Mammary epithelial cell (primary cell): ENCODE measurements around the gene PROM2.

Source experiments
- EZH2 ChIP-seq: IDR thresholded peaks from 2 replicates; pipeline ENCODE4 v1.6.1; 2012; ENCODE audit warnings: low read length, inconsistent platforms, borderline replicate concordance
- TF ChIP-seq, protein P1 (sequence below), 2 donors: IDR thresholded peaks in 1 of 2; conservative IDR thresholded peaks in 1 of 2; 2 replicates each; pipeline ENCODE4 v1.5.1; 2011 to 2012; ENCODE audit warnings: inconsistent platforms in 2 of 2, low read length in 2 of 2, mild to moderate bottlenecking in 2 of 2, control low read depth in 1 of 2, low read depth in 1 of 2; ENCODE audit not compliant: insufficient read depth in 1 of 2; ENCODE audit errors: extremely low read depth in 1 of 2

- TF ChIP-seq, protein P1, sequence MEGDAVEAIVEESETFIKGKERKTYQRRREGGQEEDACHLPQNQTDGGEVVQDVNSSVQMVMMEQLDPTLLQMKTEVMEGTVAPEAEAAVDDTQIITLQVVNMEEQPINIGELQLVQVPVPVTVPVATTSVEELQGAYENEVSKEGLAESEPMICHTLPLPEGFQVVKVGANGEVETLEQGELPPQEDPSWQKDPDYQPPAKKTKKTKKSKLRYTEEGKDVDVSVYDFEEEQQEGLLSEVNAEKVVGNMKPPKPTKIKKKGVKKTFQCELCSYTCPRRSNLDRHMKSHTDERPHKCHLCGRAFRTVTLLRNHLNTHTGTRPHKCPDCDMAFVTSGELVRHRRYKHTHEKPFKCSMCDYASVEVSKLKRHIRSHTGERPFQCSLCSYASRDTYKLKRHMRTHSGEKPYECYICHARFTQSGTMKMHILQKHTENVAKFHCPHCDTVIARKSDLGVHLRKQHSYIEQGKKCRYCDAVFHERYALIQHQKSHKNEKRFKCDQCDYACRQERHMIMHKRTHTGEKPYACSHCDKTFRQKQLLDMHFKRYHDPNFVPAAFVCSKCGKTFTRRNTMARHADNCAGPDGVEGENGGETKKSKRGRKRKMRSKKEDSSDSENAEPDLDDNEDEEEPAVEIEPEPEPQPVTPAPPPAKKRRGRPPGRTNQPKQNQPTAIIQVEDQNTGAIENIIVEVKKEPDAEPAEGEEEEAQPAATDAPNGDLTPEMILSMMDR (conservative IDR thresholded peaks at IDR 0.05 in 1 of 2, IDR thresholded peaks at IDR 0.05 in 1 of 2; ENCODE audit: extremely low read depth in 1 of 2, insufficient read depth in 1 of 2, low read depth in 1 of 2, low read length in 2 of 2), result no peak
- TF ChIP-seq EZH2, result no peak
Observed at GRCh38 chr2:95328358-95329125, 54.3 kb downstream of the PROM2 start.
